SK-N-SH (cell line): Measurements from ENCODE around the gene LINC00305. TPM values are rescaled to one million over a fixed set of nuclear protein-coding genes. Genes with fewer than 3 reads are reported as not detected.

ENCODE experiments used
- CTCF ChIA-PET: fragments of 300-600, 350-600 bp; formaldehyde crosslinking; extraction: SDS; loops from one replicate; lab custom pipeline; 2021; lab: Yijun Ruan, JAX
- POLR2A ChIA-PET: fragments of 350-600 bp; sonication (Branson Sonifier 250); formaldehyde crosslinking; extraction: SDS; loops from one replicate; lab custom pipeline; 2020; ENCODE audit warnings: antibody characterized with exemption, inconsistent platforms; lab: Yijun Ruan, JAX
- DNase-seq: peaks from one replicate; pipeline ENCODE4 v3.0.0; 2012
- H2AFZ ChIP-seq: fragments of 200-600 bp; sonication (generic); 2 replicates; pipeline ENCODE4 v1.8.1; 2016; ENCODE audit warnings: antibody characterized with exemption, mild to moderate bottlenecking, low read depth
- H3F3A ChIP-seq: fragments of 200-600 bp; sonication (generic); replicated peaks from 2 replicates; pipeline ENCODE3; 2016; ENCODE audit warnings: antibody characterized with exemption, mild to moderate bottlenecking; ENCODE audit not compliant: insufficient read depth
- H3K27ac ChIP-seq, 2 experiments: fragments of 200-500 bp in 1 of 2; fragments of 200-600 bp in 1 of 2; sonication (Bioruptor generic) in 1 of 2; sonication (generic), shearing (Covaris generic) in 1 of 2; 2 replicates each; pipeline versions ENCODE4 v1.5.1 to v1.6.1; 2014 to 2016; ENCODE audit warnings: low read depth in 2 of 2, inconsistent platforms in 1 of 2, low read length in 1 of 2, mild to moderate bottlenecking in 1 of 2, mixed read lengths in 1 of 2
- H3K27me3 ChIP-seq: fragments of 200-600 bp; sonication (generic), shearing (Covaris generic); 2 replicates; pipeline ENCODE4 v1.6.1; 2016; ENCODE audit warnings: mixed run types; ENCODE audit not compliant: insufficient read depth
- H3K36me3 ChIP-seq, 2 experiments: fragments of 200-500 bp in 1 of 2; fragments of 200-600 bp in 1 of 2; sonication (Bioruptor generic) in 1 of 2; sonication (generic) in 1 of 2; replicated peaks in 1 of 2; 2 replicates each; pipeline versions ENCODE3 to v1.5.1; 2014 to 2016; ENCODE audit warnings: low read length in 1 of 2, mild to moderate bottlenecking in 1 of 2; ENCODE audit not compliant: insufficient read depth in 2 of 2, control insufficient read depth in 1 of 2
- H3K4me1 ChIP-seq, 2 experiments: fragments of 200-500 bp in 1 of 2; fragments of 200-600 bp in 1 of 2; sonication (Bioruptor generic) in 1 of 2; sonication (generic), shearing (Covaris generic) in 1 of 2; 2 replicates each; pipeline versions ENCODE4 v1.5.1 to v1.6.1; 2014 to 2016; ENCODE audit warnings: low read depth in 1 of 2, low read length in 1 of 2, mixed run types in 1 of 2; ENCODE audit not compliant: insufficient read depth in 2 of 2, control insufficient read depth in 1 of 2
- H3K4me2 ChIP-seq: fragments of 200-600 bp; sonication (generic), shearing (Covaris generic); 2 replicates; pipeline ENCODE4 v1.6.1; 2017; ENCODE audit warnings: mixed run types
- H3K4me3 ChIP-seq, 2 experiments: fragments of 200-500 bp in 1 of 2; fragments of 200-600 bp in 1 of 2; sonication (Bioruptor generic) in 1 of 2; sonication (generic), shearing (Covaris generic) in 1 of 2; 2 replicates each; pipeline versions ENCODE4 v1.5.1 to v1.8.1; 2014 to 2016; ENCODE audit warnings: low read depth in 2 of 2, inconsistent platforms in 1 of 2, low read length in 1 of 2, mild to moderate bottlenecking in 1 of 2, mixed read lengths in 1 of 2, moderate library complexity in 1 of 2
- H3K79me2 ChIP-seq: fragments of 200-600 bp; sonication (generic); 2 replicates; pipeline ENCODE4 v1.8.1; 2017; ENCODE audit warnings: mild to moderate bottlenecking; ENCODE audit not compliant: insufficient read depth
- H3K9ac ChIP-seq: fragments of 200-600 bp; sonication (generic); 2 replicates; pipeline ENCODE4 v1.6.1; 2017; ENCODE audit warnings: mixed run types
- H3K9me2 ChIP-seq: fragments of 200-600 bp; sonication (generic); 2 replicates; pipeline ENCODE4 v1.6.1; 2017; ENCODE audit warnings: mixed run types
- H3K9me3 ChIP-seq: fragments of 200-600 bp; sonication (generic); 2 replicates; pipeline ENCODE4 v1.6.1; 2017; ENCODE audit warnings: mixed run types, mild to moderate bottlenecking, moderate library complexity
- H4K20me1 ChIP-seq: fragments of 200-600 bp; sonication (generic); 2 replicates; pipeline ENCODE4 v1.6.1; 2017; ENCODE audit warnings: mild to moderate bottlenecking, mixed run types; ENCODE audit not compliant: insufficient read depth
- CHD2 ChIP-seq: fragments of 150-350 bp; IDR thresholded peaks from 2 replicates; pipeline ENCODE4 v1.6.1; 2018; ENCODE audit warnings: low read length; ENCODE audit not compliant: partially characterized antibody
- EZH2phosphoT487 ChIP-seq: fragments of 200-600 bp; sonication (generic); IDR thresholded peaks from 2 replicates; pipeline ENCODE4 v1.6.1; 2017; ENCODE audit warnings: low read depth, mixed run types, mild to moderate bottlenecking, antibody characterized with exemption, moderate library complexity, borderline replicate concordance
- FOSL2 ChIP-seq: IDR thresholded peaks from 2 replicates; pipeline ENCODE4 v1.4.0; 2012; ENCODE audit warnings: low read depth, mild to moderate bottlenecking, moderate library complexity, borderline replicate concordance
- FOXJ3 ChIP-seq: sonication (generic); formaldehyde crosslinking; IDR thresholded peaks from 2 replicates; pipeline ENCODE4 v1.5.1; 2020; ENCODE audit warnings: mild to moderate bottlenecking, missing genetic modification reagents
- FOXM1 ChIP-seq: IDR thresholded peaks from 2 replicates; pipeline ENCODE4 v1.4.0; 2012; ENCODE audit warnings: low read depth, mild to moderate bottlenecking
- IRF3 ChIP-seq: fragments of 150-350 bp; IDR thresholded peaks from 2 replicates; pipeline ENCODE4 v1.6.1; 2016; ENCODE audit warnings: mild to moderate bottlenecking, low read depth, low read length
- JUND ChIP-seq: IDR thresholded peaks from 2 replicates; pipeline ENCODE4 v1.4.0; 2012
- MEF2A ChIP-seq: IDR thresholded peaks from 2 replicates; pipeline ENCODE4 v1.4.0; 2012; ENCODE audit warnings: low read depth, borderline replicate concordance
- MXI1 ChIP-seq: IDR thresholded peaks from 2 replicates; pipeline ENCODE4 v1.6.1; 2012; ENCODE audit warnings: mild to moderate bottlenecking, low read depth, low read length, improper control_type of control experiment
- PBX3 ChIP-seq: IDR thresholded peaks from 2 replicates; pipeline ENCODE4; 2012
- REST ChIP-seq: IDR thresholded peaks from 2 replicates; pipeline ENCODE4 v1.6.1; 2012; ENCODE audit warnings: mild to moderate bottlenecking, low read depth, low read length, moderate library complexity
- RFX5 ChIP-seq: IDR thresholded peaks from 2 replicates; pipeline ENCODE4 v1.6.1; 2012; ENCODE audit warnings: mild to moderate bottlenecking, improper control_type of control experiment, low read length
- SIN3A ChIP-seq: IDR thresholded peaks from 2 replicates; pipeline ENCODE4 v1.6.1; 2012; ENCODE audit warnings: low read depth, mild to moderate bottlenecking, low read length, moderate library complexity, borderline replicate concordance
- SMC3 ChIP-seq: IDR thresholded peaks from 2 replicates; pipeline ENCODE4 v1.6.1; 2012; ENCODE audit warnings: low read depth, low read length, improper control_type of control experiment
- TCF12 ChIP-seq: IDR thresholded peaks from 2 replicates; pipeline ENCODE4 v1.4.0; 2012
- USF1 ChIP-seq: IDR thresholded peaks from 2 replicates; pipeline ENCODE4 v1.4.0; 2012; ENCODE audit warnings: low read depth, borderline replicate concordance
- USF2 ChIP-seq: fragments of 150-350 bp; IDR thresholded peaks from 2 replicates; pipeline ENCODE4 v1.6.1; 2017; ENCODE audit warnings: antibody characterized with exemption, low read length, low read depth, borderline replicate concordance
- ZBTB33 ChIP-seq: IDR thresholded peaks from 2 replicates; pipeline ENCODE4 v1.4.0; 2012; ENCODE audit warnings: low read depth, borderline replicate concordance
- WGBS: methylation state at CpG from one replicate; pipeline ENCODE4 v1.1.6; 2017; ENCODE audit warnings: low lambda C conversion rate; 5-methylcytosine and 5-hydroxymethylcytosine counted together
- polyA plus RNA-seq, 3 experiments: library from polyadenylated mRNA; depleted of rRNA; stranded (reverse); fragments of >200 nt; gene quantifications; 2 replicates each; pipeline ENCODE4 v1.2.3, GENCODE V29; 2012

The LINC00305 gene
- polyA plus RNA-seq, 1 of the 3 experiments (the other 2 are of a cell fraction), result not detected

- ChIA-PET CTCF (no interaction called here), POLR2A (no interaction called here)
- H2AFZ ChIP-seq, result no peak overlapping the region
- no peak overlapping the region for H3K27ac ChIP-seq
- no peaks in the 10 kb centered on the region for H3K27me3 ChIP-seq
- H3K4me1 ChIP-seq, result no peaks in the 10 kb centered on the region
- H3K36me3 ChIP-seq, result no peaks in the 10 kb centered on the region
- WGBS, result 48% methylated on average over 11 of the region's 11 CpGs
- no peak overlapping the region for H3K4me2 ChIP-seq
- H3K79me2 ChIP-seq, result no peaks in the 10 kb centered on the region
- H4K20me1 ChIP-seq, result no peaks in the 10 kb centered on the region
- H3K4me3 ChIP-seq, result no peak overlapping the region
- H3K9me3 ChIP-seq, result no peaks in the 10 kb centered on the region
- no peak overlapping the region for H3K9ac ChIP-seq
- TF ChIP-seq USF1, result no peak
- no peak for TF ChIP-seq TCF12
- no peak for TF ChIP-seq CHD2
- no peak for TF ChIP-seq MXI1
- no peak for TF ChIP-seq REST
- no peak for TF ChIP-seq SIN3A
- no peak for TF ChIP-seq FOXM1
- TF ChIP-seq MEF2A, result no peak
- TF ChIP-seq FOXJ3 (CRISPR knock-in tag), result no peak
- TF ChIP-seq JUND, result no peak
- TF ChIP-seq IRF3, result no peak
- no peak for TF ChIP-seq EZH2phosphoT487
- TF ChIP-seq PBX3, result no peak
- TF ChIP-seq ZBTB33, result no peak
- TF ChIP-seq RFX5, result no peak
- TF ChIP-seq FOSL2, result no peak
- TF ChIP-seq USF2, result no peak
- TF ChIP-seq SMC3, result no peak
- H3K9me2 ChIP-seq, result no peaks in the 10 kb centered on the region
- DNase-seq, result no peak
- no peaks in the 10 kb centered on the region for H3F3A ChIP-seq
Measured at GRCh38 chr18:64149916-64150438, 1.1 kb upstream of the LINC00305 start.
